ENCODE data around the gene BAIAP2. TPM values are rescaled to one million over a fixed set of nuclear protein-coding genes. Genes with fewer than 3 reads are reported as not detected.

BAIAP2 gene
- total and polyA plus RNA-seq, 8 donors = 4.7 to 16.4 (median 11.1) TPM

- FAIRE-seq = no peak
- intact Hi-C loops (cut with DNase I) = no loop called here
- H3K27me3 ChIP-seq = no peaks in the 10 kb centered on the region
- no peak for TF ChIP-seq CTCF (IDR thresholded peaks at IDR 0.05)
- H3K27ac ChIP-seq = peak overlapping the region in 2 of 4 donors; percentile 3 to 31
- H3K4me3 ChIP-seq = peak overlapping the region in 1 of 4 donors; percentile 25
- DNase-seq = peak in 1 of 6 donors; percentile 19
- 37 to 41% methylated on average over 29 of the region's 29 CpGs for WGBS, 2 donors
- H3K4me1 ChIP-seq = no peaks in the 10 kb centered on the region
- no peaks in the 10 kb centered on the region for H3K9me3 ChIP-seq
- no peaks in the 10 kb centered on the region for H3K36me3 ChIP-seq
- peak in 3 of 4 donors; percentile 61 to 78 (median 78) for ATAC-seq
Measured at GRCh38 chr17:81018044-81018802, 16.7 kb upstream of the BAIAP2 start.

- Histone ChIP-seq H3K36me3 (no peaks in the 10 kb centered on the region), H3K4me1 (no peaks in the 10 kb centered on the region), H3K9me3 (no peaks in the 10 kb centered on the region), H3K27me3 (peaks cover 0 to 3% (median 0%) of the 10 kb centered on the region in 4 donors), H3K4me3 (no peak overlapping the region), H3K27ac (no peak overlapping the region)
- WGBS, 2 donors = 68 to 84% methylated on average over 23 to 24 of the region's 24 CpGs
- DNase-seq (peak in 2 of 6 donors; percentile 12 to 39), ATAC-seq (no peak), FAIRE-seq (no peak)
- TF ChIP-seq CTCF (IDR thresholded peaks at IDR 0.05) = no peak
- intact Hi-C loops (cut with DNase I) = loop anchor here in 1 of 3 donors (5.0 kb wide), 1 partner anchor 82 kb away; no protein-coding TSS in a partner anchor
Measured at GRCh38 chr17:81019563-81020442, 15.1 kb upstream of the BAIAP2 start.

- intact Hi-C loops (cut with DNase I) = loop anchor here in 1 of 3 donors (5.0 kb wide), 1 partner anchor 82 kb away; no protein-coding TSS in a partner anchor
- H3K4me3 ChIP-seq = no peak overlapping the region
- DNase-seq (no peak), ATAC-seq (no peak), FAIRE-seq (no peak)
- TF ChIP-seq CTCF (IDR thresholded peaks at IDR 0.05) = no peak
- H3K27ac ChIP-seq = no peak overlapping the region
- WGBS, 2 donors = 76 to 80% methylated on average over 10 to 11 of the region's 11 CpGs
- H3K36me3 ChIP-seq = no peaks in the 10 kb centered on the region
- H3K9me3 ChIP-seq = no peaks in the 10 kb centered on the region
- peaks cover 0 to 3% (median 0%) of the 10 kb centered on the region in 4 donors for H3K27me3 ChIP-seq
- no peaks in the 10 kb centered on the region for H3K4me1 ChIP-seq
Measured at GRCh38 chr17:81020443-81020766, 14.5 kb upstream of the BAIAP2 start.

- no peak for TF ChIP-seq CTCF (IDR thresholded peaks at IDR 0.05)
- Histone ChIP-seq H3K36me3 (no peaks in the 10 kb centered on the region), H3K9me3 (no peaks in the 10 kb centered on the region), H3K27me3 (peaks cover 0 to 3% (median 0%) of the 10 kb centered on the region in 4 donors), H3K4me3 (no peak overlapping the region), H3K4me1 (no peaks in the 10 kb centered on the region), H3K27ac (no peak overlapping the region)
- 56 to 59% methylated on average over 24 of the region's 24 CpGs for WGBS, 2 donors
- ATAC-seq = no peak
- intact Hi-C loops (cut with DNase I) = loop anchor here in 1 of 3 donors (5.0 kb wide), 1 partner anchor 81 kb away; no protein-coding TSS in a partner anchor
- FAIRE-seq = no peak
- peak in 3 of 6 donors; percentile 12 to 72 (median 37) for DNase-seq
Measured at GRCh38 chr17:81020767-81021497, 14.0 kb upstream of the BAIAP2 start.
